Endothelial cell of umbilical vein (primary cell): ENCODE measurements around the gene SLC66A2.

ENCODE experiments used
- EZH2 ChIP-seq: IDR thresholded peaks from 2 replicates; pipeline ENCODE4 v1.6.1; 2012; ENCODE audit warnings: borderline replicate concordance, low read depth, mild to moderate bottlenecking, moderate library complexity, low read length, inconsistent platforms; ENCODE audit not compliant: severe bottlenecking
- FOS ChIP-seq: IDR thresholded peaks from 2 replicates; pipeline ENCODE4 v1.6.1; 2011; ENCODE audit warnings: mild to moderate bottlenecking, low read length, moderate library complexity, borderline replicate concordance; ENCODE audit not compliant: insufficient read depth
- POLR2A ChIP-seq: IDR thresholded peaks from 2 replicates; pipeline ENCODE4 v1.6.1; 2012; ENCODE audit warnings: low read depth, mild to moderate bottlenecking, control low read depth, low read length
- POLR2AphosphoS5 ChIP-seq: IDR thresholded peaks from 2 replicates; pipeline ENCODE4 v1.6.1; 2012; ENCODE audit warnings: low read depth, mild to moderate bottlenecking, control low read depth, low read length, moderate library complexity; ENCODE audit not compliant: insufficient read depth
- TF ChIP-seq, protein P1 (sequence below), 2 donors: IDR thresholded peaks; 1 replicate in 1 of 2; 2 replicates in 1 of 2; pipeline ENCODE4 v1.5.1; 2011; ENCODE audit warnings: low read length in 2 of 2, mild to moderate bottlenecking in 2 of 2, moderate library complexity in 2 of 2, control low read depth in 1 of 2, inconsistent platforms in 1 of 2, low read depth in 1 of 2; ENCODE audit not compliant: insufficient read depth in 1 of 2; ENCODE audit errors: extremely low read depth in 1 of 2

DNA sequence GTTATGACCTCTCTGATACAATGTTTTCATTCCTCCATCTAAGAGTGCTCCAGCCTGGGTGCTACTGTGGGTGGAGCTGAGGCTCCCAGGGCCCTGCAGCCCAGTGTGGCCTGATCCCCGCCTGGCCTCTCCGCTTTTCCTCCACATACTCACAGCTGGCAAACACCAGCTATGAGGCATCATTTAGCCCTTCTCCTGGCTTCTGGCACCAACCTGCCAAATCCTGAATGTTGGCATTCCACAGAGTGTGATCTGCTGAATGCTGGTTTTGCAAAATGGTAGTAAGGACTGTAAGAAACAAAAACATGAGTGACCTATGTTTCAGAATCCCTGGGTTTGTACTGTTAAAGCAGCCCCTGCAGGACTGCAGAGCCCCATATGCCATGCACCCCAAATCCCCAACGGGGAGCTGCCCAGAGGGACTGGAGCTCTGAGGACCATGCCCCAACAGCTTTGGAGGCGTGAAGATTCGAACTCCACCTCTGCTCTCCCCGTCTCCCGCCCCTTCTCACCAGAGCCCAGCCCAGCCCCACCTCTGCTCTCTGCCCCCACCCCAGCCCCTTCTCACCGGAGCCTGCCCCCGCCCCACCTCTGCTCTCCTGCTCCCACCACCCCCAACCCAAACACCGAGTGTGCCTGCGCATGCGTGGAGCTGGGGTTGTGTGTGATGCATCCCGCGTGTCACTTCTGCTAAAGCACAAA, 4.2 kb downstream of the SLC66A2 start:
- TF ChIP-seq, protein P1, sequence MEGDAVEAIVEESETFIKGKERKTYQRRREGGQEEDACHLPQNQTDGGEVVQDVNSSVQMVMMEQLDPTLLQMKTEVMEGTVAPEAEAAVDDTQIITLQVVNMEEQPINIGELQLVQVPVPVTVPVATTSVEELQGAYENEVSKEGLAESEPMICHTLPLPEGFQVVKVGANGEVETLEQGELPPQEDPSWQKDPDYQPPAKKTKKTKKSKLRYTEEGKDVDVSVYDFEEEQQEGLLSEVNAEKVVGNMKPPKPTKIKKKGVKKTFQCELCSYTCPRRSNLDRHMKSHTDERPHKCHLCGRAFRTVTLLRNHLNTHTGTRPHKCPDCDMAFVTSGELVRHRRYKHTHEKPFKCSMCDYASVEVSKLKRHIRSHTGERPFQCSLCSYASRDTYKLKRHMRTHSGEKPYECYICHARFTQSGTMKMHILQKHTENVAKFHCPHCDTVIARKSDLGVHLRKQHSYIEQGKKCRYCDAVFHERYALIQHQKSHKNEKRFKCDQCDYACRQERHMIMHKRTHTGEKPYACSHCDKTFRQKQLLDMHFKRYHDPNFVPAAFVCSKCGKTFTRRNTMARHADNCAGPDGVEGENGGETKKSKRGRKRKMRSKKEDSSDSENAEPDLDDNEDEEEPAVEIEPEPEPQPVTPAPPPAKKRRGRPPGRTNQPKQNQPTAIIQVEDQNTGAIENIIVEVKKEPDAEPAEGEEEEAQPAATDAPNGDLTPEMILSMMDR (IDR thresholded peaks at IDR 0.05; ENCODE audit: extremely low read depth in 1 of 2, insufficient read depth in 1 of 2, low read depth in 1 of 2, low read length in 2 of 2): no peak
- TF ChIP-seq POLR2A (no peak), EZH2 (no peak), POLR2AphosphoS5 (no peak), FOS (no peak)
